Right lobe of liver (tissue), 4 donors: ENCODE measurements around the gene POMT2.

ENCODE experiments used
- CTCF ChIP-seq, 4 donors: fragments of 200-600 bp in 3 of 4; fragments of 450-650 bp in 1 of 4; IDR thresholded peaks; one replicate each; pipeline versions ENCODE4 v1.5.1 to v1.8.0; 2016 to 2022; ENCODE audit warnings: antibody characterized with exemption in 4 of 4, mild to moderate bottlenecking in 2 of 4
- POLR2A ChIP-seq: fragments of 450-650 bp; IDR thresholded peaks from one replicate; pipeline ENCODE4 v1.6.1; 2017; ENCODE audit warnings: antibody characterized with exemption, mild to moderate bottlenecking
- donor health status: DM: no; HTN: no; CAD: no.
- donor health status: DM: no; HTN: no; CAD: no.
- donor health status: DM: no; HTN: yes; CAD: no.

GRCh38 chr14:77339407-77339806, 18.7 kb upstream of the POMT2 start:
- TF ChIP-seq CTCF (IDR thresholded peaks at IDR 0.05) (no peak), POLR2A (no peak)
